Stimulated activated CD8-positive, alpha-beta memory T cell treated with anti-CD3 and anti-CD28 coated beads, Interleukin-12 subunit alpha, Interleukin-12 subunit beta, amount 100 ng/mL, for 4 hours (primary cell): ENCODE measurements around the gene TTI1.

Experiments
- DNase-seq: peaks from one replicate; pipeline ENCODE4 v3.0.0-alpha.2; 2020; ENCODE audit warnings: low read depth

Gene TTI1

DNA sequence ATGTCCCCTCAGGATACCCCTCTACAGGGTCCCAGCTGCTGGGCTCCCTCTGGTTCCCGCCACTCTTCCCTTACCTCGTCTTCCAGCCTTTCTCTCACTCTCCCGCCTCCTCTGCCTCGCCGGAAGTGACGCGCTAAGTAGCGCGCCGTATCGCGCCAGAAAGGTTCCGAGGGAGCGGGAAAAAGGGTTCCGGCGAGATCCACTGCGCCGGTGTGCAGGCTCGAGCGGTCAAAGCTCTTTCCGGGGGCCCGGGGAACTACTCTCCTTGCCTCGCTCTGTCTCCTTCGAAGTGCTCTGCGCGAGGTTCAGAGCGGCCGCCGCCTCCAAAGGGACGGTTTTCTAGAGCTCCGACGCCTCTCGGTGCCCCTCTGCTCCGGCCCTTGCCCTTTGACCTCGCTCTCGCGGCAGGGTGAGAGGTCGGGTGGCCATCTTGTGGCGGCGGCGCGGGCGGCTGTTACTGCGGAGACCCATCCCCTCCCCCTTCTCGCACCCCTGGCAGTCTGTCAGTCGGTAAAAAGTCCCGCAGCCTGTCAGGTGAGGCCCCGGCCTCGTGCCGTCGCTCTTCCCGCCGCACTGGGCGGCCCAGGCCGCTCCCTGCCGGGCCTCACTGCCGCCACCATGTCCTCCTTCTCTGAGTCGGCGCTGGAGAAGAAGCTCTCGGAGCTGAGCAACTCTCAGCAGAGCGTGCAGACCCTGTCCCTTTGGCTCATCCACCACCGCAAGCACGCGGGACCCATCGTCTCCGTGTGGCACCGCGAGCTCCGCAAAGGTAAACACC lies at the start of gene TTI1, which contains the start of gene RPRD1B:
TTI1 (minus strand) TSS at position 127 of the 778 bp plus-strand sequence. CDS start 19,640 bp downstream, outside the sequence.
RPRD1B (plus strand) TSS at position 417 of the 778 bp plus-strand sequence; CDS start at position 619, 202 bp downstream.
- DNase-seq, result peak; percentile 84

DNA sequence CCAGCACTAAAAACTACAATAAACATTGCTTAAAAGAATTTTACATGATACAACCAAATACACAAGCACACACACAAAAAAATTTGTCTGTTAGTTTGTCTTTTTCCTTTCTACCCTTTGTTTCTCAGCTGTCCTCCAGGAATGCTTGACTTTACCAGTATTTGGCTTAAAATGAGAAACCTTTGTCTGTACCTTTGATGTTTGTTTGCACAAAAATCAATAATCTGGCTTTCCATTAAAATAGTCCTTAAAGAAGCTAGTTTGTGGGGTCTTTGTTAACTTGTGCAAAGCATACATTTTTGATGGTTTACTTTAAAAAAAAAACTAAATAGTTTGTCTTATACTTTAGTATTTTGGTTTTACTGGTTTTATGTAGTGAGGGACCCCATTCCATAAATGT lies 49.6 kb upstream of the TTI1 start:
- DNase-seq, result no peak

DNA sequence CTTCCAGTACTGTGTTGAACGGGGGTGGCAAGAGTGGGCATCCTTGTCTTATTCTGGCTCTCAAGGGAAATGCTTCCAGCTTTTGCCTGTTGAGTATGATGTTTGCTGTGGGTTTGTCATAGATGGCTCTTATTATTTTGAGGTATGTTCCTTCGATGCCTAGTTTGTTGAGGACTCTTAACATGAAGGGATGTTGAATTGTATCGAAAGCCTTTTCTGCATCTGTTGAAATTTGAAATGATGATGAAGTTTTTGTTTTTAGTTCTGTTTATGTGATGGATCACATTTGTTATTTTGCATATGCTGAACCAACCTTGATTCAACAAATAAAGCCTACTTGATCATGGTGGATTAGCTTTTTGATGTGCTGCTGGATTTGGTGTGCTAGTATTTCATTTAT lies 48.3 kb upstream of the TTI1 start:
- DNase-seq, result no peak

DNA sequence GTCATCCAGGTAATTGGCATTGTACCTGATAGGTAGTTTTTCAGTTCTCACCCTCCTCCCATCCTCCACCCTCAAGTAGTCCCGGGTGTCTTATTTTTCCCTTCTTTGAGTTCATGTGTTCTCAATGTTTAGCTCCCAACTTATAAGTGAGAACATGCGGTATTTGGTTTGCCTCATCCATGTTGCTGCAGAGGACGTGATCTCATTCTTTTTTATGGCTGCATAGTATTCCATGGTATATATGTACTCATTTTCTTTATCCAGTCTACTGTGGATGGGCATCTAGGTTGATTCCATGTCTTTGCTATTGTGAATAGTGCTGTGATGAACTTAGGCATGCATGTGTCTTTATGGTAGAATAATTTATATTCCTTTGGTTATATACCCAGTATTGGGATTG lies 46.1 kb upstream of the TTI1 start:
- DNase-seq, result no peak

DNA sequence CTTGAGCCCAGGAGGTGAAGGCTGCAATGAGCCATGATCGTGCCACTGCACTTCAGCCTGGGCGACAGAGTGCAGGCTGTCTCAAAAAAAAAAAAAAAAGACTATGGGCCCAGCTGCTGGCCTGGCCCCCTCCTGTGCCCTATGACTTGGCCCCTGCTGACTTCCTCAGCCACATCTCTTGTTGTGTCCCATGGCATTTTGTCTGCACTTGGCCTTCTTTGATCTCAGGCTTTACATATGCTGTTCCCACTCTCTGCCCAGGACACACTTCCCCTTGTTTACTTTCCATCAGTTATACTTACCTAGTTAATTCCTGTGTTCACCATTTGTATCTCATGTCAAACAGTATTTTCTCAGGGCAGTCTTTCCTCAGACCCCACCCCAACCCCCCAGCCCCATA lies 44.8 kb upstream of the TTI1 start:
- DNase-seq, result no peak

DNA sequence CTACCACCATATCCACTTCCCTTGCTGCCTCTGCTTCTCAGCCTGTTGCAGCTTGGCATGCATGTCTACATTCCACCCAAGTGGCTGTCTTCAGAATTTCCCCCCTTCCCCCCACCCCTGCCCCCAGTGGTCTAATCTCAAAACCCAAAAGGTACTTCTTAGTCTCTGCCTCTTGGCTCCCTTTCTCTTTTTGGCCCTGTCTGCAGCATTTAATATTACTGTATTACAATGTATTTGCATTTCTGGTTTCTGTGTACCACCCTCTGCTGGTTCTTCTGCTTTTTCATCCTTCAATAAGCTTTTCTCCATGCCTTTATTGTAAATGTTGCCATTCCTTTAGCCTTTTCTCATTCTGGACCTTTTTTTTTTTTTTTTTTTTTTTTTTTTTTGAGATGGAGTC lies 43.3 kb upstream of the TTI1 start:
- no peak for DNase-seq

DNA sequence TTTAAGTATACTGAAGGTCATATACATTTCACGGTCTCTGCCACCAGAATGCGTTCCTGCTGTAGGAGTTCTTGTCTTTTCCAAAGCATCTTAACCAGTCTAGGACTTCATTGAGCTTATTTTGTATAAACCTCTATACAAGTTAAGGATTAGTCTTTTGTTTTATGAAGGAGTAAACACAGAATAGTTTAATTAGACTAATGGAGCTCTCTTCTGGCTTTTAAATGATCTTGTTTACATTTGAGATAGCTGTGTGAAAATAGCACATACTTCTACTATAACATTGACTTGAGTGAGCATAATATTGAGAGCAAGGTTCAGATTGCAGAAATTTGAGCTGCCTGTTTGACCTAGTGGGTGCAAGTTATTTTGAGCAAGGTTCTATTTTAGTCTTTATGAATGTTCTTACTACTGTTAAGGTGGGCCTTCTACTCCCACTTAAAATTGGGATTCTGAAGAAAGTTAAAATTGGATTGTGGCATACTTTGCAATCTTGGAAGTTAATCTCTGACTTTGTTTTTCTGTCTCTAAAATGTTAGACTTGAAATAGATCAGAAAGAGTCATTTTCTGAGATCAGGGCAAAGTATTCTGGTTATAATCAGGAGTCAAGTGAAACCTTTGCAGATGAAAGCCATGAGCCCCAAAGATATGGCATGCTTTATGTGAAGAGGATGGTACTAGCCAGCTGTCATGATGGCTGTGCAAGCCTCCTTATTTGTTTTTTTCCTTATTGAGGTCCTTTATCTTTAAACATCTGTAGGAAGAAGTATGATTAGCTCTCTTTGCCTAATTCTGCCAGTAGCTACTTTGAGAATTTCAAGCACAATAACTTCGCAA lies 42.1 kb upstream of the TTI1 start:
- DNase-seq, result no peak

DNA sequence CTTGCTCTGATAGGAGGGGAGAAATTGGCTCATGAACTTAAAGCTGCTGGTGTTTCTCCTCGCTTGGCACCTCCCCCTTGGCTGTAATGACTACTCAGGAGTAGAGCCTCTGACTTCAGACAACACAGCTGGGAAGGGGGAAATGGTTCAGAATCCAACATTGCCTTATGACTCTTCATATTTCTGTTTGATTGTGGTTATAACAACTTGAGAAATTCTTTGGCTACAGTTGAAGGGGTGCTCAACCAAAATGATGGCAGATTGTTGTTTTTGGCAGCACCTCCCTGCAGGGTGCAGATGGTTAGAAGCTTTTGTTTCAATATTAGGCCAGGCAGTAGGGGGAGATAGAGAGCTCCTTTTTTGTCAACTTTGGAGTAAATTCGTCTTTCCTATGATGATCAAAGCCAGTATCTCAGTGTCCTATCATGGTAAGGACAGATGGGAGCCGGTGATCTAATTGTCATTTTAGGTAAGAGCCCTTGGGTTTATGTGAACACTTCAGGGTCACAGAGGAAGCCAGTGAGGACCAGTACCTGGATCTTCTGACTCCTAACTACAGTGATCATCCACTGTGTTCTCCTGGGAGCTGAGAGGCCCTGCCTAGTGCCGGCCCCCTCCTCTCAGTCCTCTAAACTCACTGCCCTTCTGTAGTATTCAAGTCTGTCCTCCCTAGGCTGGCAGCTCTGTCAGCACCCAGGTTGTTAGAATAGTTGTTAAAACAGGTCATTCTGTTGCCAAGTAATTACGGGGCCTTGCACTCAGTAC lies 40.2 kb upstream of the TTI1 start:
- no peak for DNase-seq

DNA sequence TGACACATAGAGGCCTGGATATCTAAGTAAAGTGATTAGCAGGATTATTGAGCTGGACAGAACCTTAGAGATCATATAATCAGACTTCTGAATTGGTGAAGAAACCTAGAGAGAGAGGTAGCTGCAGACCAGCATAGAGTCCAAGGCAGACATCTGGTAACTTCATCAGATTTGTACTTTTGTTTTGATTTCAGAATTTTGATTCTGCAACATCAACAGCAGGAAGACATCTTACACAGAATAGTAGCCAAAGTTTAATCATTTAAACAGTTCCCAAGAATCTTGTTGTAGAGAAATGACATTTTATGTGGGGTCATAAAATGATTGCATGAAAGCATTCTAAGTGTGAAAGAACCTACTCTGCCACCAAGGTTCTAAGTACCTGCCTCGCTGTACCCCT lies 39.6 kb upstream of the TTI1 start:
- no peak for DNase-seq

DNA sequence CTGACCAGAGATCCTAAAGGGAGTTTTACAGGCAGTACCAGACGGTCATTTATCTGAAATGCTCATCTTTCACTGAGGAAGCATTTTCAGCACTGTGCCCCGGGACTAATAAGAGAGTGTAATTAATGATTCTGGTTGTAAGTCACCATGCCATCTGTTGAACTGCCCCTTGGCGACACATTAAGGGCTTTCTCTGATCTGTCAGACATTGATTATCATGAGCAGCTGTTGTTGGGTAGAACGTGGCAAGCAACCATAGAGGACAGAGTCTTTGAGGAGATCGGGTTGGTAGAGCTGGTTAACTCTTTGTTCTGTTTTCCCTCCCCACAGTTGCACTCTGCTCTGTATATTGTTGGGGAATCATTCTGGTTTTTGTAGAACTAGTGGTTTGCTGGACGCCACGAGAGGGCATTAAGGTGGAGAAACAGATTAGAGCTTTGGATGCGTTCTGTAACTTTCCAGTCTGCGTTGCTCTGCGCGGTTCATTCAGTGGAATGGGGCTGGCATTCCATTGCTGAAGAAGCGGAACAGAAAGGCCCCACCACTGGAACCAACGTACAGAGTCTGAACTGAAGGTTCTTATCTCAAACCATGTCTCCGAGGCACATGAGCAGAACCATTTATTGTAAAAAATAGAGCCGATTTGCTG lies 34.6 kb upstream of the TTI1 start:
- DNase-seq, result no peak

DNA sequence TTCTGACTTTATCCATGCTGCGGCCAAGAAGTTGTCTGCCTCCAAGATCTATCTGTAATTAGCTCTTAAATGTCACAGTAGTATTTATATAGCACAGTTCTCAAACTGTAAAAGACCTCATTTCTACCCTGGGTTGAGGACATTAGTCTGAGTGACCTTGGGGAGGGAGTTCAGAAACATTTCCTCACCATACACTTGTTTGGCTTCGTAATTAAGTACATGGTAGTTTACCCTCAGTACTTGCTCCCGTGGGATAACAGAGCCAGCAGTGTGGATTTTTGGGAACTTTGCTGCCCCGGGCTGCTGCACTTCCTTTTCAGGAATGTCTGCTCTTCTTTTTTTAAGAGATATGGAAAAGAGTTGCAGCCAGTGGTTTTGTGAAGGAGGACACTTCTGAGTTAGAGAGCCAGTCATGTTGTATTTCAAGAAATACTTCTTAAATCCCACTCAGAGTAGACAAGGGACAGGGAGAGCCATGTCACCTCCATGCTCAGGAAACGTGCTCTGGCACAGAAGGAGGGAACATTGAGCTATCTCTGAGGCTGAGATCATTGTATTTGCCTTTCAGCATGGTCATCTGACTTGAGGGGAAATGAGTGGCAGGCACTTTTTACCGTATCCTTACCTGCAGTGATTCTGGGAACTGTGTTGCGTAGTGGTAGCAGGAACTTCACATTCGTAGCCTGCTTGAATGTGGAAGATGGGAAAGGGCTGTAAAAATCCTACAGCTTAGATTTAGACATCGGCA lies 33.9 kb upstream of the TTI1 start:
- no peak for DNase-seq

DNA sequence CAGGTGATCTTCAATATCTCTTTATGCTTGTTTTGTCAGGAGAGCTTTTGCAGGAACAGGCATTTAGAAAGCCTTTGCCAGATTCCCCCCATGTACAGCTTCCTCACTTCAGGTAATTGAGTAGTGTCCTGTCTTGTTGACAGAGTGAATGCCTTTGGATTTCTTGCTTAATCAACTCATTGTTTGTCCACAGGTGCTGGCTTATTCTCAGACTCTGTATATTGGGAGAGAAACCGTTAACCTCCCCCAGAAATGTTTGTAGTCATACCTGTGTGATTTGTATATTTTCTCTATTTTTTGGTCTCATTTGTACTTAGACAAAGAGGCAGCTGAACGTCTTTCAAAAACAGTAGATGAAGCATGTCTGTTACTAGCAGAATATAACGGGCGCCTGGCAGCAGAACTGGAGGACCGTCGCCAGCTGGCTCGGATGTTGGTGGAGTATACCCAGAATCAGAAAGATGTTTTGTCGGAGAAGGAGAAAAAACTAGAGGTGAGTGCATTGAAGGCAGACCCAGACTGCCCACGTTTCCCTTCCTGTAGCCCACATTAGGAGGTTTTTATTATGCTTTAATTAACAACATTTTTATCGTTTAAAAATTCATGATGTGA lies 32.6 kb upstream of the TTI1 start:
- no peak for DNase-seq

DNA sequence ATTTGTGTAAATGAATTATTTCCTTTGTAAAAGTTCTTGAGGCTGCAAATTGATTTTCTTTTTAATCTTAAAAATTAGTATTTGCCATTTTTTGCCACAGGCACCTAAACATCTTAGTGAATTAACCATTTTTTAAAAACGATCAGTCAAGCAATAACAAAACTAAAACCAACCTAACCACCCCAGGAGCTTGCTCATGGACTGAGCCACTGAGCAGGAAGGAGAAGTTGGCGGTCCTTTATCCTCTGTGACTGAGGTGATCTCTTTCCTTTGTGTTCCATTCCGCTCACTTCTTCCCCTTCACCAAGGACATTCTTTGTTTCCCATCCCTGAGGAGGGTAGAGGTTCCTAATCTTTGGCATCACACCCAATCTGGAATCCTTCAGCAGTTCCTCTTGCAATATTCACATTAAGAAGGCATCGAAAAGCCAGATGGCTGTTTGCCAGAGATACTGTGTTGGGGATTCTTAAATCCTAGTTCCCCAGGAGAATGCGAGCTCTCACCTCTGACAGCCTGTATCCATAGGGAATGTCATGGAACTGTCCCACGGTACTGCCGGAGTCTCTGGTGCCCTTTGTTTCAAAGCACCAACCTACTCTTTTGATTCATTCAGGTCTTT lies 30.8 kb upstream of the TTI1 start:
- DNase-seq, result no peak

DNA sequence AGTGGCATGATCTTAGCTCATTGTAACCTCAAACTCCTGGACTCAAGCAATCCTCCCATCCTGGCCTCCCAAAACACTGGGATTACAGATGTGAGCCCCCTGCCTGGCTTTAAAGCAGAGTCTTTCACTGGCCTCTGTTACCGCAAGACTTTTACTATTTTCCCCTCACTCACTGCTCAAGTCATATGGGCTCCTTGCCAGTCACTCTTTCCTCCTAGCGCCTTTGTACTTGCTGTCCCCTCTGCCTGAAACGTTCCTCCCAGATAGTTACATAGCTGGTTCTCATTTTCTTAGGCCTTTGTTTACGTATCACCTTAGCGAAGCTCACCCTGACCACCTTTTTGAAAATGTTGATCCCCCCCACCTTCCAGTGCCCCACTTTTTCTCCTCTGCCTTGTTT lies 29.6 kb upstream of the TTI1 start:
- no peak for DNase-seq

DNA sequence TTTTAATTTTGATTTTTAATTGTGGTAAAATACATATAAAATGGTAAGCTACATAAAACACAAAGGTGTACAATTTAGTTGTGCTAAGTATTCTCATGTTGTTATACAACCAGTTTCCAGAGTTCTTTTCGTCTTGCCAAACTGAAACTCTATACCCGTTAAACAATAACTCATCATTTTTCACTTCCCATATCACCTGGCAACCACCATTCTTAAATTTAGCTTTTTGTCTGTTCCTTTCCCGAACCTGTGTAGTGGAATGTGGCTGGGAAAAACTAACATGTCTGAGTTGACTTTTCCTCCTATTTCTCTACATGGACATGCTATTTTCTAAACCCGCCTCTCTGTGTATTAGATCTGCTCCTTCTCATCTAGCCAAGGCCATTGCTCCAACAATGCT lies 27.9 kb upstream of the TTI1 start:
- DNase-seq, result no peak

DNA sequence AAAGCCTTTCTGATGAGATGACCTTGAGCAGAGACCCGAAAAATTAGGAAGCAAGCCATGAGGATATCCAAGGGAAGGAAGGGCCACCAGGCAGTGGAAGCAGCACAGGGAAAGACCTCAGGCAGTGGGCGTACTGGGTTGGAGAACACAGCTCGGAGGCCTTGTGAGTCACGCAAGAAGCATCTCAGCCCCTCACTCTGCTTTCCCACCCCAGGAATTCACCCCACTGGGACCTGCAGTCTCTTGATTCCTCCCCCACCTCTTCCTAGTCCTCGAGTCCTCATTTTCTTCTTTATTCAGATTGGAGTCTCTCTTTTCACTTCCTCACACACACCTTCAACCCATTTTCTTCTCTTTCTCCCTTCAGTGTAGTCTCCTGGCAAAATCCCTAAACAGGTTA lies 27.3 kb upstream of the TTI1 start:
- no peak for DNase-seq

DNA sequence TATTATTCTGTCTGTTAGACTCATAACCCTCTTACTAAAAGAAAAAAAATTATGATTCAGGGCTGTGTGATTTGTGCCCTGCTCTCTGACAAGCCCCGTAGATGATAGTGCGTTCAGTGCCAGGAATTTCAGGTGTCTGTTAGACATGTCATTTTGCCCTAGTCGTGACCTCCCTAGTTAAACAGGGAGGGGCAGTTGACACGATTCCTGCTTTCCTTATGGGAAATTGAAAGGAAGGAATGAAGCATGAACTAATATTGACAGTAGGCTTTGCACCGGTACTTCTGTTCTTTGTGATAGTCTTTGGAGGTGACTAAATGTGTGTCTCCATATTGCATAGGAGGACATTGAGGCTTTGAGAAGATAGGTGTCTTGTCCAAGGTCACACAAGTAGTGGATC lies 26.6 kb upstream of the TTI1 start:
- DNase-seq, result no peak

DNA sequence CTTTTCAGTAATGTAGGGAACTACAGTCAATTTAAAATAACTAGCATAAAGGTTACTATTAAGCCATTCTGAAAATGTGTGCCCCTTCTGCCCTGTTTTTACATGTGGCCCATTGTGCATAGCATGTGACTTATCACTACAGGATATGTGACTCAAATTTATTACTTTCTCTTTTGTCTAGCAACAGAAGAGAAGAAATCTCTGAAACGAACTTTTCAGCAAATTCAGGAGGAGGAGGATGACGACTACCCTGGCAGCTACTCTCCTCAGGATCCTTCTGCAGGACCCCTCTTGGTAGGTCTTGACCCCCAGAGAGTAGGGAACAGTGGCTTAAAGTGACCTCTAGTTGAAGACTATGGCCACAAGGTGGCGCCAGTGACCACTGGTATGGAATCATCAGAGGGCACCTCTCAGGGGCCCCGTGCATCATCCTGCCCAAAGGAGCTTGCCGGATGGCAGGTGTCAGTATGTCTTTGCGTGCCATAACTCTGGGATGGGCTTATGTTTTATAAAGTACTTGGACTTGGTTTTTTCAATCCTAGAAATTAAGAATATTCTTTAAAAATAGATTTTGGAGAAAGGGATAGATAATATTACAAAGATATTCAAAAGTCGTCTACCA lies 24.2 kb upstream of the TTI1 start:
- peak; percentile 41 for DNase-seq

DNA sequence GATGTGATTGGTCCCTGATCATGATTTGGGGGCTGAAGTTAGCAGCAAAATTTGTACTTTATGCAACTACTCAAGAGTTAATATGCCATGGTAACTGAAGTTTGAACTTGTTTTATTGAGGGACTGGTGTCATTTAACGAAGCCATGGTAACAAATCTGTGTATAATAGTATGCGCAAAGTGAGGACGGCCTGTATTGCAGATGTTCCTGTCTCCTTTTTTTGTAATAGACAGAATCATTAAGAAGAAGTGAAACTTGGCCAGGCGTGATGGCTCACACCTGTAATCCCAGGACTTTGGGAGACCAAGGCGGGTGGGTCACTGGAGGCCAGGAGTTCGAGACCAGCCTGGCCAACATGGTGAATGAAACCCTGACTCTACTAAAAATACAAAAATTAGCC lies 22.6 kb upstream of the TTI1 start:
- DNase-seq, result no peak

DNA sequence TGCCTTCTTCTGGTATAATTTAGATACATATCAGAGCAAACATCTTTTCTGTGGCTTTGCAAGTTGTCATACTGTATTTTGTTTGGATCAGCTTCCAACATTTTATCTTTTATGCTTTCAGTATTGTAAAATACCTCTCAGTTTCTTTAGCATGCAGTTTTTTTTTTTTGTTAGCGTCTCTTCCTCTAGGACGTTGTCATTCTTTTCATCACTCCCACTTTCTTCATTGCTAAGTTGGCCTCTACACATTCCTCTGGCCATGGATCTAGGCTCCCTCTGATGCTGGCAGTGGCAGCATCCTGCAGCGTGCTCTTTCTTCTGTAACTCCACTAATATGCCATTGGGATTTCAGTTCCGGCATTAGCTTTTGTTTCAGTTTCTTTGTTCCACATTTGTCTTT lies 22.0 kb upstream of the TTI1 start:
- DNase-seq, result no peak
